WTC11 (cell line): Measurements from ENCODE around the gene ATP11A. TPM values are rescaled to one million over a fixed set of nuclear protein-coding genes. Genes with fewer than 3 reads are reported as not detected.

ENCODE experiments used
- ATAC-seq: fragments of 200-7000 bp; cut with Tn5 transposase; 2 replicates; pipeline ENCODE4 v1.10.0; 2021; ENCODE audit warnings: mild to moderate bottlenecking, moderate library complexity
- CTCF ChIA-PET: fragments of 300-600 bp; sonication (Branson Sonifier 250); formaldehyde crosslinking; loops from one replicate; lab custom pipeline; 2021; ENCODE audit warnings: antibody characterized with exemption; lab: Charles Lee
- POLR2A ChIA-PET: fragments of 350-600 bp; sonication (Branson Sonifier 250); formaldehyde crosslinking; loops from one replicate; lab custom pipeline; 2021; ENCODE audit warnings: antibody characterized with exemption; lab: Charles Lee
- DNase-seq: peaks from one replicate; pipeline ENCODE4 v3.0.0; 2021; ENCODE audit warnings: low spot score
- H3K27ac Mint-ChIP-seq: 2 replicates; pipeline ENCODE4 v1.8.0; 2021; ENCODE audit warnings: mixed read lengths
- H3K27me3 Mint-ChIP-seq: 2 replicates; pipeline ENCODE4 v1.8.0; 2021; ENCODE audit warnings: low read depth, mild to moderate bottlenecking, moderate library complexity, mixed read lengths
- H3K36me3 Mint-ChIP-seq: 2 replicates; pipeline ENCODE4 v1.8.0; 2021; ENCODE audit warnings: mixed read lengths
- H3K4me1 Mint-ChIP-seq: 2 replicates; pipeline ENCODE4 v1.8.0; 2022; ENCODE audit warnings: mixed read lengths
- H3K4me3 Mint-ChIP-seq: 2 replicates; pipeline ENCODE4 v1.8.0; 2021; ENCODE audit warnings: mild to moderate bottlenecking, moderate library complexity, mixed read lengths
- H3K9me3 Mint-ChIP-seq: 2 replicates; pipeline ENCODE4 v1.8.0; 2021; ENCODE audit warnings: mixed read lengths
- AR ChIP-seq: fragments of 250-450 bp; sonication (Bioruptor Pico); IDR thresholded peaks from 2 replicates; pipeline ENCODE4 v1.9.0; 2021; ENCODE audit warnings: mild to moderate bottlenecking
- CREB1 ChIP-seq: sonication (generic); formaldehyde crosslinking; IDR thresholded peaks from 2 replicates; pipeline ENCODE4 v1.8.0; 2023; ENCODE audit warnings: mild to moderate bottlenecking, missing genetic modification reagents
- HMGA2 ChIP-seq: fragments of 250-450 bp; sonication (Bioruptor Pico); IDR thresholded peaks from 2 replicates; pipeline ENCODE4 v1.4.0; 2021; ENCODE audit warnings: mild to moderate bottlenecking, moderate library complexity
- JAZF1 ChIP-seq: fragments of 250-450 bp; sonication (Bioruptor Pico); IDR thresholded peaks from 2 replicates; pipeline ENCODE4 v1.9.0; 2021; ENCODE audit warnings: moderate library complexity, mild to moderate bottlenecking, inconsistent platforms
- NR3C1 ChIP-seq: sonication (generic); formaldehyde crosslinking; conservative IDR thresholded peaks from 2 replicates; pipeline ENCODE4 v1.8.1; 2023; ENCODE audit warnings: low read depth, mild to moderate bottlenecking, missing genetic modification reagents
- PRDM15 ChIP-seq: sonication (generic); formaldehyde crosslinking; IDR thresholded peaks from 2 replicates; pipeline ENCODE4 v1.8.0; 2022; ENCODE audit warnings: missing genetic modification reagents
- PRRX2 ChIP-seq: fragments of 250-450 bp; sonication (Bioruptor Pico); IDR thresholded peaks from 2 replicates; pipeline ENCODE4 v1.8.0; 2021; ENCODE audit warnings: mild to moderate bottlenecking
- TEAD4 ChIP-seq: sonication (generic); formaldehyde crosslinking; IDR thresholded peaks from 2 replicates; pipeline ENCODE4 v1.8.0; 2022; ENCODE audit warnings: mild to moderate bottlenecking, missing genetic modification reagents
- ZNF219 ChIP-seq: sonication (generic); formaldehyde crosslinking; IDR thresholded peaks from 2 replicates; pipeline ENCODE4 v1.8.0; 2023; ENCODE audit warnings: missing genetic modification reagents, mild to moderate bottlenecking, borderline replicate concordance
- ZNF512 ChIP-seq: sonication (generic); formaldehyde crosslinking; IDR thresholded peaks from 2 replicates; pipeline ENCODE4 v1.8.1; 2022; ENCODE audit warnings: missing genetic modification reagents, borderline replicate concordance
- total RNA-seq: library from RNA; stranded (reverse); gene quantifications from 3 replicates; pipeline ENCODE4 v1.2.3, GENCODE V29; 2021
- TF ChIP-seq, protein P1 (sequence below): fragments of 200-600 bp; IDR thresholded peaks from 2 replicates; pipeline ENCODE4 v1.8.0; 2022; ENCODE audit warnings: antibody characterized with exemption
- TF ChIP-seq, protein P2 (sequence below): sonication (generic); formaldehyde crosslinking; IDR thresholded peaks from 2 replicates; pipeline ENCODE4 v1.8.1; 2023; ENCODE audit warnings: mild to moderate bottlenecking, missing genetic modification reagents, moderate library complexity
- TF ChIP-seq, protein P3 (sequence below): sonication (generic); formaldehyde crosslinking; IDR thresholded peaks from 2 replicates; pipeline ENCODE4 v1.8.0; 2022; ENCODE audit warnings: mild to moderate bottlenecking, missing genetic modification reagents

Gene ATP11A
- total RNA-seq, 1 experiment from 2014 or later, result 100 TPM

- TF ChIP-seq HMGA2 (CRISPR knock-in tag), result no peak
- TF ChIP-seq ZNF219 (CRISPR knock-in tag), result no peak
- TF ChIP-seq, protein P1, sequence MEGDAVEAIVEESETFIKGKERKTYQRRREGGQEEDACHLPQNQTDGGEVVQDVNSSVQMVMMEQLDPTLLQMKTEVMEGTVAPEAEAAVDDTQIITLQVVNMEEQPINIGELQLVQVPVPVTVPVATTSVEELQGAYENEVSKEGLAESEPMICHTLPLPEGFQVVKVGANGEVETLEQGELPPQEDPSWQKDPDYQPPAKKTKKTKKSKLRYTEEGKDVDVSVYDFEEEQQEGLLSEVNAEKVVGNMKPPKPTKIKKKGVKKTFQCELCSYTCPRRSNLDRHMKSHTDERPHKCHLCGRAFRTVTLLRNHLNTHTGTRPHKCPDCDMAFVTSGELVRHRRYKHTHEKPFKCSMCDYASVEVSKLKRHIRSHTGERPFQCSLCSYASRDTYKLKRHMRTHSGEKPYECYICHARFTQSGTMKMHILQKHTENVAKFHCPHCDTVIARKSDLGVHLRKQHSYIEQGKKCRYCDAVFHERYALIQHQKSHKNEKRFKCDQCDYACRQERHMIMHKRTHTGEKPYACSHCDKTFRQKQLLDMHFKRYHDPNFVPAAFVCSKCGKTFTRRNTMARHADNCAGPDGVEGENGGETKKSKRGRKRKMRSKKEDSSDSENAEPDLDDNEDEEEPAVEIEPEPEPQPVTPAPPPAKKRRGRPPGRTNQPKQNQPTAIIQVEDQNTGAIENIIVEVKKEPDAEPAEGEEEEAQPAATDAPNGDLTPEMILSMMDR, result no peak
- no peak for TF ChIP-seq NR3C1 (CRISPR knock-in tag)
- no peak for TF ChIP-seq JAZF1
- TF ChIP-seq TEAD4 (CRISPR knock-in tag), result no peak
- TF ChIP-seq PRRX2 (CRISPR knock-in tag), result no peak
- TF ChIP-seq ZNF512 (CRISPR knock-in tag), result no peak
- TF ChIP-seq PRDM15 (CRISPR knock-in tag), result no peak
- no peak for TF ChIP-seq CREB1 (CRISPR knock-in tag)
- TF ChIP-seq, protein P2, sequence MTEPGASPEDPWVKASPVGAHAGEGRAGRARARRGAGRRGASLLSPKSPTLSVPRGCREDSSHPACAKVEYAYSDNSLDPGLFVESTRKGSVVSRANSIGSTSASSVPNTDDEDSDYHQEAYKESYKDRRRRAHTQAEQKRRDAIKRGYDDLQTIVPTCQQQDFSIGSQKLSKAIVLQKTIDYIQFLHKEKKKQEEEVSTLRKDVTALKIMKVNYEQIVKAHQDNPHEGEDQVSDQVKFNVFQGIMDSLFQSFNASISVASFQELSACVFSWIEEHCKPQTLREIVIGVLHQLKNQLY, result no peak
- no peak for TF ChIP-seq AR (CRISPR knock-in tag)
- TF ChIP-seq, protein P3, sequence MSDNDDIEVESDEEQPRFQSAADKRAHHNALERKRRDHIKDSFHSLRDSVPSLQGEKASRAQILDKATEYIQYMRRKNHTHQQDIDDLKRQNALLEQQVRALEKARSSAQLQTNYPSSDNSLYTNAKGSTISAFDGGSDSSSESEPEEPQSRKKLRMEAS (CRISPR knock-in tag), result no peak
- TF ChIP-seq, all 79 proteins: peak for 0
These were observed 102.7 kb downstream of the ATP11A start for GRCh38 chr13:112792511-112792910.

More at GRCh38 chr13:112792511-112792910, 102.7 kb downstream of the ATP11A start:
- POLR2A ChIA-PET, result no interaction called here
- H3K4me1 Mint-ChIP-seq, result peaks cover 23% of the 10 kb centered on the region
- no peaks in the 10 kb centered on the region for H3K27me3 Mint-ChIP-seq
- ATAC-seq (no peak), DNase-seq (peak; percentile 7)
- CTCF ChIA-PET, result interaction anchor here (1.5 kb wide), 1 partner anchor 9 kb away, joined by 3 read pairs; no protein-coding TSS in a partner anchor
- H3K9me3 Mint-ChIP-seq, result peaks cover 36% of the 10 kb centered on the region
- H3K27ac Mint-ChIP-seq, result peak overlapping the region; percentile 54; the same call in 1 of the 2 replicates
- no peak overlapping the region for H3K4me3 Mint-ChIP-seq
- H3K36me3 Mint-ChIP-seq, result peaks cover 47% of the 10 kb centered on the region
